HCT116 (cell line): ENCODE measurements around the gene NFATC3. TPM values are rescaled to one million over a fixed set of nuclear protein-coding genes. Genes with fewer than 3 reads are reported as not detected.

Experiments used
- ATAC-seq: fragments of 200-7000 bp; cut with Tn5 transposase; 2 replicates; pipeline ENCODE4 v1.9.1; 2020; ENCODE audit warnings: mild to moderate bottlenecking, moderate library complexity
- BruUV-seq: library from RNA; stranded (reverse); fragments of 400-500 nt; replicated peaks from 2 replicates; lab custom pipeline; 2021; lab: Mats Ljungman, UMichigan
- CTCF ChIA-PET: fragments of 300-600 bp; sonication (Branson Sonifier 250); formaldehyde crosslinking; loops from one replicate; lab custom pipeline; 2021; ENCODE audit warnings: antibody characterized with exemption; lab: Charles Lee
- POLR2A ChIA-PET: fragments of 300-600, 350-600 bp; sonication (Branson Sonifier 250); formaldehyde crosslinking; loops from one replicate; lab custom pipeline; 2021; ENCODE audit warnings: antibody characterized with exemption; lab: Charles Lee
- RAD21 ChIA-PET, 2 experiments: fragments of 300-600 bp; sonication (Branson Sonifier 250); formaldehyde crosslinking; loops; one replicate each; lab custom pipeline; 2023; ENCODE audit warnings: low total read pairs in 2 of 2; ENCODE audit not compliant: uncharacterized antibody in 2 of 2, unreplicated experiment in 2 of 2, low non-redundant PET in 1 of 2; lab: Charles Lee
- DNase-seq: peaks from one replicate; pipeline ENCODE4 v3.0.0-alpha.2; 2010; ENCODE audit warnings: low read depth, low spot score
- H2AFZ ChIP-seq: fragments of 200-600 bp; shearing (Covaris generic), sonication (generic); 2 replicates; pipeline ENCODE4 v1.6.1; 2017; ENCODE audit warnings: low read depth, mixed run types, mixed read lengths, antibody characterized with exemption, low read length; ENCODE audit not compliant: poor library complexity, severe bottlenecking
- H3K27ac ChIP-seq: 2 replicates; pipeline ENCODE4 v1.5.1; 2012; ENCODE audit warnings: low read depth, low read length
- H3K27me3 ChIP-seq: fragments of 200-600 bp; sonication (generic); 2 replicates; pipeline ENCODE4 v1.6.1; 2016; ENCODE audit warnings: mixed run types, low read length, mixed read lengths; ENCODE audit not compliant: insufficient read depth
- H3K36me3 ChIP-seq, 2 experiments: fragments of 200-500 bp in 1 of 2; fragments of 200-600 bp in 1 of 2; sonication (Bioruptor generic) in 1 of 2; sonication (generic) in 1 of 2; 2 replicates each; pipeline versions ENCODE4 v1.5.1 to v1.6.1; 2014 to 2016; ENCODE audit warnings: low read length in 2 of 2, inconsistent platforms in 1 of 2, mixed read lengths in 1 of 2, mixed run types in 1 of 2; ENCODE audit not compliant: insufficient read depth in 2 of 2, control insufficient read depth in 1 of 2
- H3K4me1 ChIP-seq, 2 experiments: fragments of 200-600 bp in 1 of 2; sonication (generic) in 1 of 2; 2 replicates each; pipeline versions ENCODE4 v1.5.1 to v1.6.1; 2012 to 2017; ENCODE audit warnings: low read length in 2 of 2, inconsistent platforms in 1 of 2, mild to moderate bottlenecking in 1 of 2, mixed read lengths in 1 of 2, mixed run types in 1 of 2, moderate library complexity in 1 of 2; ENCODE audit not compliant: insufficient read depth in 2 of 2, control insufficient read depth in 1 of 2
- H3K4me2 ChIP-seq: fragments of 200-600 bp; sonication (generic); 2 replicates; pipeline ENCODE4 v1.6.1; 2017; ENCODE audit warnings: mixed run types, low read length, mixed read lengths
- H3K4me3 ChIP-seq, 2 experiments: fragments of 200-600 bp in 1 of 2; sonication (generic) in 1 of 2; replicated peaks in 1 of 2; 2 replicates each; pipeline ENCODE4 v1.5.1; 2011 to 2016; ENCODE audit warnings: low read length in 2 of 2, control low read depth in 1 of 2, low read depth in 1 of 2, mild to moderate bottlenecking in 1 of 2, mixed read lengths in 1 of 2, mixed run types in 1 of 2
- H3K79me2 ChIP-seq: fragments of 200-600 bp; sonication (generic); 2 replicates; pipeline ENCODE4 v1.6.1; 2017; ENCODE audit warnings: mild to moderate bottlenecking, mixed run types, low read length, moderate library complexity, mixed read lengths; ENCODE audit not compliant: insufficient read depth
- H3K9ac ChIP-seq: fragments of 200-600 bp; sonication (generic); 2 replicates; pipeline ENCODE4 v1.6.1; 2016; ENCODE audit warnings: low read length, mixed read lengths
- H3K9me2 ChIP-seq: fragments of 200-600 bp; sonication (generic), shearing (Covaris generic); 2 replicates; pipeline ENCODE4 v1.6.1; 2017; ENCODE audit warnings: mixed run types, mild to moderate bottlenecking, moderate library complexity; ENCODE audit not compliant: insufficient read depth
- H3K9me3 ChIP-seq, 2 experiments: fragments of 200-500 bp in 1 of 2; fragments of 200-600 bp in 1 of 2; sonication (Bioruptor generic) in 1 of 2; sonication (generic) in 1 of 2; 2 replicates each; pipeline ENCODE4 v1.6.1; 2014 to 2017; ENCODE audit warnings: low read length in 2 of 2, mixed read lengths in 2 of 2, inconsistent platforms in 1 of 2, low read depth in 1 of 2, mild to moderate bottlenecking in 1 of 2, mixed run types in 1 of 2, moderate library complexity in 1 of 2; ENCODE audit not compliant: control insufficient read depth in 1 of 2, insufficient read depth in 1 of 2
- H4K20me1 ChIP-seq: fragments of 200-600 bp; sonication (generic), shearing (Covaris generic); 2 replicates; pipeline ENCODE4 v1.6.1; 2017; ENCODE audit warnings: mixed run types, mild to moderate bottlenecking, moderate library complexity; ENCODE audit not compliant: insufficient read depth
- CBX3 ChIP-seq: IDR thresholded peaks from 2 replicates; pipeline ENCODE4 v1.6.1; 2012; ENCODE audit warnings: low read depth
- FOSL1 ChIP-seq: IDR thresholded peaks from 2 replicates; pipeline ENCODE4 v1.6.1; 2012; ENCODE audit warnings: low read depth
- POLR2AphosphoS5 ChIP-seq: IDR thresholded peaks from 2 replicates; pipeline ENCODE4 v1.6.1; 2011; ENCODE audit warnings: mild to moderate bottlenecking, low read depth, low read length, moderate library complexity
- ZNF274 ChIP-seq: fragments of 200-500 bp; sonication (Bioruptor generic); IDR thresholded peaks from 2 replicates; pipeline ENCODE4 v1.6.1; 2014; ENCODE audit warnings: mild to moderate bottlenecking, low read depth, low read length, inconsistent platforms
- intact Hi-C: fragments of 100-400 bp; cut with micrococcal nuclease; formaldehyde crosslinking; loops from 2 replicates; pipeline ENCODE4 v1.10.0; 2022
- total RNA-seq: library from RNA; stranded (reverse); gene quantifications from one replicate; pipeline ENCODE4 v1.2.1, GENCODE V29; 2021; ENCODE audit not compliant: unreplicated experiment
- TF ChIP-seq, protein P1 (sequence below): IDR thresholded peaks from 2 replicates; pipeline ENCODE4 v1.6.1; 2012

NFATC3 gene
- total RNA-seq, 1 experiment from 2014 or later: 25.6 TPM

DNA sequence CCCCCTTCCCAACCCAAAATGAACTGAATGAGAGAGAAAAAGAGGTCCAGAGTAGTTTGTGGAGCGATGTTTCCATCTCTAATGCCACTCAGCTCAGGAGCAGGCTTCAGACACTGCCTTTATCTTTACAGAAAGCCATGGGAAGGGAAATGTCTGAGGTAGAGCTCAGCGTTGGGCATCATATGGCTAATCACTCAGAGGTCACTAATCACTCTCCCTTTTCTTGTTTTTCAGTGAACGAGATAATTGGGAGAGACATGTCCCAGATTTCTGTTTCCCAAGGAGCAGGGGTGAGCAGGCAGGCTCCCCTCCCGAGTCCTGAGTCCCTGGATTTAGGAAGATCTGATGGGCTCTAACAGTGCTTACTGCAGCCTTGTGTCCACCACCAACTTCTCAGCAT, 140.9 kb downstream of the NFATC3 start:
- no peaks in the 10 kb centered on the region for H4K20me1 ChIP-seq
- no peak overlapping the region for H3K27ac ChIP-seq
- no peak overlapping the region for H3K4me2 ChIP-seq
- no peaks in the 10 kb centered on the region for H3K27me3 ChIP-seq
- H3K79me2 ChIP-seq: no peaks in the 10 kb centered on the region
- DNase-seq (no peak), ATAC-seq (no peak)
- no peak for TF ChIP-seq POLR2AphosphoS5
- no peaks in the 10 kb centered on the region for H3K9me3 ChIP-seq
- no peak overlapping the region for H2AFZ ChIP-seq
- CTCF ChIA-PET: interaction anchor here (1.3 kb wide), 1 partner anchor 132 kb away, joined by 3 read pairs; no protein-coding TSS in a partner anchor
- H3K36me3 ChIP-seq: peaks cover 7 to 31% of the 10 kb centered on the region in 2 experiments; a peak in 3 of 4 replicates
- no peaks in the 10 kb centered on the region; a peak in 1 of 4 replicates for H3K4me1 ChIP-seq
- H3K4me3 ChIP-seq: no peak overlapping the region
- RAD21 ChIA-PET: no interaction called here
- no TSS peak for BruUV-seq
- no peaks in the 10 kb centered on the region for H3K9me2 ChIP-seq
- POLR2A ChIA-PET: interaction anchor here (0.7 kb wide), 1 partner anchor 11 kb away, joined by 6 read pairs; no protein-coding TSS in a partner anchor
- intact Hi-C loops: loop anchor here (10.0 kb wide), 1 partner anchor 341 kb away; the partner anchor contains the start of gene NRN1L
- no peak overlapping the region for H3K9ac ChIP-seq

DNA sequence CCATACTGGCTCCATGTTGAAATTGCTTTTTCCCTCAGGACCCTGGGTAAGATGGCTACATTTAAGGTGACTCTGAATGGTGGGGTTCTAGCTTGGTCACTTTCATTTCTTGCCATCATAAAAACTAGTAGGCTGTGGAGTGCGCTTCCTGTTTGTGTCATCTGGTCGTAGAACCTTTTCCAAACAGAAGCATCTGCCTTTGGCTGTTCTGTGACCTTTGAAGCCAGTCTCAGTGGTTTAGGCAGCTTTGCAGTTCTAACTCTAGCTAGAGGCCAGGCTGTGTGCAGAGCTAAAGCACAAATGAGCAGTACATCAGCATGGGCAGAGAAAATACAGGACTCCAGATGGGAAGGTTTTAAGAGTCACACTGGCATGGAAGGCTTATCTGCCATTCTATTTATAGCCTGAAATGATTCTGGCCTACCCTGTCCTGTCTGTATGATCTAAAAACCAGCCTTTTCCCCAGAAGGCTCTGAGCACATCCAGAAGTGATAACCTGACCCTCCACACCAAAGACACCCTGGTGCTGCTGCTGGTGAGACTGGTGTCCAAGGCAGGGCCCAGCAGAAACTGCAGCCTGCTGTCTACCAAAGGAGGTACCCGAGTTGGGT, 142.1 kb downstream of the NFATC3 start:
- H3K27me3 ChIP-seq: no peaks in the 10 kb centered on the region
- BruUV-seq: TSS peak; percentile 24
- H3K36me3 ChIP-seq: peaks cover 14 to 41% of the 10 kb centered on the region in 2 experiments; a peak in 3 of 4 replicates
- no peaks in the 10 kb centered on the region for H3K9me2 ChIP-seq
- H3K9ac ChIP-seq: no peak overlapping the region
- ChIA-PET CTCF (interaction anchor here (1.0 to 1.7 kb wide), 3 partner anchors 10 to 134 kb away, joined by 3 to 12 read pairs (median 4); no protein-coding TSS in a partner anchor), RAD21 (no interaction called here), POLR2A (no interaction called here)
- no peak for ATAC-seq
- no peaks in the 10 kb centered on the region for H3K9me3 ChIP-seq
- intact Hi-C loops: loop anchor here (10.0 kb wide), 1 partner anchor 342 kb away; the partner anchor contains the start of gene NRN1L
- H3K4me2 ChIP-seq: no peak overlapping the region
- no peak overlapping the region for H3K27ac ChIP-seq
- no peaks in the 10 kb centered on the region; a peak in 1 of 4 replicates for H3K4me1 ChIP-seq
- TF ChIP-seq, protein P1, sequence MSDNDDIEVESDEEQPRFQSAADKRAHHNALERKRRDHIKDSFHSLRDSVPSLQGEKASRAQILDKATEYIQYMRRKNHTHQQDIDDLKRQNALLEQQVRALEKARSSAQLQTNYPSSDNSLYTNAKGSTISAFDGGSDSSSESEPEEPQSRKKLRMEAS: no peak
- no peak for TF ChIP-seq ZNF274
- no peak for TF ChIP-seq FOSL1
- TF ChIP-seq CBX3: no peak
- no peaks in the 10 kb centered on the region for H4K20me1 ChIP-seq
- H3K79me2 ChIP-seq: peaks cover 4% of the 10 kb centered on the region; the same call in 1 of the 2 replicates
- H3K4me3 ChIP-seq: no peak overlapping the region
- no peak overlapping the region for H2AFZ ChIP-seq
- no peak for DNase-seq
